Measurements from ENCODE around the gene CCAR1.

Gene CCAR1

DNA sequence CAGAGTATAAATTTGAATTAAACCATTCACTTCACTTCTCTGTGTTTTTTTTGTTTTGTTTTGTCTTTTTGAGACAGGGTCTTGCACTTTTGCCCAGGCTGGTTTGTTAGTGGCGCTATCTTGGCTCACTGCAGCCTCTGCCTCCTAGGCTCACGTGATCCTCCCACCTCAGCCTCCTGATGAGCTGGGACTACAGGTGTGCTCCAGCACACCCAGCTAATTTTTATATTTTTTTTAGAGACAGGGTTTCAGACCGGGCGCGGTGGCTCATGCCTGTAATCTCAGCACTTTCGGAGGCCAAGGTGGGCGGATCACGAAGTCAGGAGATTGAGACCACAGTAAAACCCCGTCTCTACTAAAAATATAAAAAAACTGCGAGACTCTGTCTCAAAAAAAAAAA, 69.4 kb downstream of the CCAR1 start:
- no peak overlapping the region for H3K4me2 ChIP-seq (ENCODE audit: insufficient read depth, low read length, poor library complexity, severe bottlenecking)
- no peak overlapping the region for H2BK12ac ChIP-seq (ENCODE audit: low read length)
- no peaks in the 10 kb centered on the region for H3K4me1 ChIP-seq (ENCODE audit: control insufficient read depth in 2 of 2, insufficient read depth in 1 of 2, low read depth in 1 of 2, low read length in 2 of 2)
- no peak overlapping the region for H2BK5ac ChIP-seq (ENCODE audit: low read length)
- no peak overlapping the region for H2BK15ac ChIP-seq (ENCODE audit: low read length)
- no peak overlapping the region for H3K23ac ChIP-seq (ENCODE audit: low read depth, low read length, poor library complexity)
- no peak overlapping the region for H3K18ac ChIP-seq (ENCODE audit: low read length)
- H3K27ac ChIP-seq (replicated peaks; ENCODE audit: low read length): no peak overlapping the region
- no CpG with 5 or more reads among the region's 10 CpGs for WGBS, 2 donors (ENCODE audit: extremely low coverage in 2 of 2, insufficient read length in 2 of 2, insufficient replicate concordance in 1 of 2)
- DNase-seq (ENCODE audit: low spot score): no peak
- H3K4me3 ChIP-seq (ENCODE audit: low read length in 2 of 2): no peak overlapping the region
- H3K14ac ChIP-seq (ENCODE audit: low read length): no peak overlapping the region
- no peak overlapping the region for H2AK5ac ChIP-seq (ENCODE audit: low read depth, low read length)
- H3K79me1 ChIP-seq (ENCODE audit: low read depth, low read length): no peaks in the 10 kb centered on the region
- peaks cover 20 to 100% of the 10 kb centered on the region in 2 donors for H3K36me3 ChIP-seq (replicated peaks in 1 of 2; ENCODE audit: control insufficient read depth in 2 of 2, insufficient read depth in 2 of 2, low read length in 2 of 2)
- no peaks in the 10 kb centered on the region for H3K27me3 ChIP-seq (ENCODE audit: control insufficient read depth in 3 of 3, insufficient read depth in 3 of 3, low read depth in 1 of 3, low read length in 3 of 3)
- no peak overlapping the region for H2AFZ ChIP-seq (ENCODE audit: low read length)
- no peak overlapping the region for H2BK120ac ChIP-seq (ENCODE audit: low read depth, low read length)
- no peak overlapping the region for H3K9ac ChIP-seq (ENCODE audit: low read depth, low read length, poor library complexity)
- H4K91ac ChIP-seq (ENCODE audit: low read depth, low read length, poor library complexity): no peak overlapping the region
- H3K9me3 ChIP-seq (replicated peaks in 1 of 2; ENCODE audit: control insufficient read depth in 2 of 2, insufficient read depth in 1 of 2, low read depth in 1 of 2, low read length in 2 of 2): no peaks in the 10 kb centered on the region
- H4K8ac ChIP-seq (ENCODE audit: low read depth, low read length): no peak overlapping the region
- no peak overlapping the region for H3K4ac ChIP-seq (ENCODE audit: low read length)

DNA sequence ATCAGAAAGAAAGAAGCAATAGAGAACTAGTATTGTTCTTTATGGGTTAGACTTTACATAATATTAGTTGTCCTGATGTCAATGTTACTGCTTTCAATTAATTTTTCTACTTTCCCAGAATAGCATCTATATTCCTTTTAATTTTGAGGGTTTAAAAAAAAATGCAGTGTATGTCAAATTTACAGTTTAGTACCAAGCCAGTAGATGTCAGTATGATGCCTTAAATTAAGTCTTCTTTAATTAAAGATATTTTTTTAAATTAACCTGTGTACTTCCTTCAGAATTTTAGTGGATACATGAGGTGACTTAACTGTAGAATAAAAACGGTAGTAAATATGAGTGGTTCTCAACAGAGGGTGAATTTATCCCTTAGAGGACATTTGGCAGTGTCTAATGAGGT, 71.1 kb downstream of the CCAR1 start:
- no peak overlapping the region for H2AK5ac ChIP-seq (ENCODE audit: low read depth, low read length)
- no peak overlapping the region for H3K4me2 ChIP-seq (ENCODE audit: insufficient read depth, low read length, poor library complexity, severe bottlenecking)
- DNase-seq (ENCODE audit: low spot score): no peak
- H2AFZ ChIP-seq (ENCODE audit: low read length): no peak overlapping the region
- H3K9ac ChIP-seq (ENCODE audit: low read depth, low read length, poor library complexity): no peak overlapping the region
- H3K79me1 ChIP-seq (ENCODE audit: low read depth, low read length): no peaks in the 10 kb centered on the region
- no peak overlapping the region for H3K14ac ChIP-seq (ENCODE audit: low read length)
- no peak overlapping the region for H2BK12ac ChIP-seq (ENCODE audit: low read length)
- no peaks in the 10 kb centered on the region for H3K9me3 ChIP-seq (replicated peaks in 1 of 2; ENCODE audit: control insufficient read depth in 2 of 2, insufficient read depth in 1 of 2, low read depth in 1 of 2, low read length in 2 of 2)
- H4K91ac ChIP-seq (ENCODE audit: low read depth, low read length, poor library complexity): no peak overlapping the region
- no peak overlapping the region for H3K23ac ChIP-seq (ENCODE audit: low read depth, low read length, poor library complexity)
- no peak overlapping the region for H3K27ac ChIP-seq (replicated peaks; ENCODE audit: low read length)
- H3K4me3 ChIP-seq (ENCODE audit: low read length in 2 of 2): no peak overlapping the region
- H2BK120ac ChIP-seq (ENCODE audit: low read depth, low read length): no peak overlapping the region
- no peaks in the 10 kb centered on the region for H3K4me1 ChIP-seq (ENCODE audit: control insufficient read depth in 2 of 2, insufficient read depth in 1 of 2, low read depth in 1 of 2, low read length in 2 of 2)
- H2BK15ac ChIP-seq (ENCODE audit: low read length): no peak overlapping the region
- no CpG with 5 or more reads among the region's 1 CpG for WGBS, 2 donors (ENCODE audit: extremely low coverage in 2 of 2, insufficient read length in 2 of 2, insufficient replicate concordance in 1 of 2)
- H3K27me3 ChIP-seq (ENCODE audit: control insufficient read depth in 3 of 3, insufficient read depth in 3 of 3, low read depth in 1 of 3, low read length in 3 of 3): no peaks in the 10 kb centered on the region
- H3K18ac ChIP-seq (ENCODE audit: low read length): no peak overlapping the region
- peaks cover 19 to 100% of the 10 kb centered on the region in 2 donors for H3K36me3 ChIP-seq (replicated peaks in 1 of 2; ENCODE audit: control insufficient read depth in 2 of 2, insufficient read depth in 2 of 2, low read length in 2 of 2)
- H4K8ac ChIP-seq (ENCODE audit: low read depth, low read length): no peak overlapping the region
- no peak overlapping the region for H3K4ac ChIP-seq (ENCODE audit: low read length)
- H2BK5ac ChIP-seq (ENCODE audit: low read length): no peak overlapping the region

- no peak overlapping the region for H3K4me3 ChIP-seq (ENCODE audit: low read length in 2 of 2)
- H3K14ac ChIP-seq (ENCODE audit: low read length): no peak overlapping the region
- no peaks in the 10 kb centered on the region for H3K4me1 ChIP-seq (ENCODE audit: control insufficient read depth in 2 of 2, insufficient read depth in 1 of 2, low read depth in 1 of 2, low read length in 2 of 2)
- no peak overlapping the region for H3K4ac ChIP-seq (ENCODE audit: low read length)
- no peak overlapping the region for H2BK15ac ChIP-seq (ENCODE audit: low read length)
- no peaks in the 10 kb centered on the region for H3K9me3 ChIP-seq (replicated peaks in 1 of 2; ENCODE audit: control insufficient read depth in 2 of 2, insufficient read depth in 1 of 2, low read depth in 1 of 2, low read length in 2 of 2)
- no peaks in the 10 kb centered on the region for H3K27me3 ChIP-seq (ENCODE audit: control insufficient read depth in 3 of 3, insufficient read depth in 3 of 3, low read depth in 1 of 3, low read length in 3 of 3)
- H2BK12ac ChIP-seq (ENCODE audit: low read length): no peak overlapping the region
- no peak overlapping the region for H2AFZ ChIP-seq (ENCODE audit: low read length)
- H3K36me3 ChIP-seq (replicated peaks in 1 of 2; ENCODE audit: control insufficient read depth in 2 of 2, insufficient read depth in 2 of 2, low read length in 2 of 2): peaks cover 10 to 70% of the 10 kb centered on the region in 2 donors
- no peak overlapping the region for H2BK5ac ChIP-seq (ENCODE audit: low read length)
- no peaks in the 10 kb centered on the region for H3K79me1 ChIP-seq (ENCODE audit: low read depth, low read length)
- H3K27ac ChIP-seq (replicated peaks; ENCODE audit: low read length): no peak overlapping the region
- DNase-seq (ENCODE audit: low spot score): no peak
- no peak overlapping the region for H2BK120ac ChIP-seq (ENCODE audit: low read depth, low read length)
- no peak overlapping the region for H3K18ac ChIP-seq (ENCODE audit: low read length)
- H3K23ac ChIP-seq (ENCODE audit: low read depth, low read length, poor library complexity): no peak overlapping the region
- no peak overlapping the region for H3K4me2 ChIP-seq (ENCODE audit: insufficient read depth, low read length, poor library complexity, severe bottlenecking)
- no peak overlapping the region for H2AK5ac ChIP-seq (ENCODE audit: low read depth, low read length)
- WGBS, 2 donors (ENCODE audit: extremely low coverage in 2 of 2, insufficient read length in 2 of 2, insufficient replicate concordance in 1 of 2): no CpG with 5 or more reads among the region's 4 CpGs
- no peak overlapping the region for H4K8ac ChIP-seq (ENCODE audit: low read depth, low read length)
- no peak overlapping the region for H3K9ac ChIP-seq (ENCODE audit: low read depth, low read length, poor library complexity)
- no peak overlapping the region for H4K91ac ChIP-seq (ENCODE audit: low read depth, low read length, poor library complexity)
These were observed 75.0 kb downstream of the CCAR1 start for GRCh38 chr10:68795886-68796532.

GRCh38 chr10:68796605-68797004, 75.6 kb downstream of the CCAR1 start:
- no peak overlapping the region for H2BK15ac ChIP-seq (ENCODE audit: low read length)
- H3K4me1 ChIP-seq (ENCODE audit: control insufficient read depth in 2 of 2, insufficient read depth in 1 of 2, low read depth in 1 of 2, low read length in 2 of 2): no peaks in the 10 kb centered on the region
- no peak overlapping the region for H3K18ac ChIP-seq (ENCODE audit: low read length)
- peaks cover 10 to 64% of the 10 kb centered on the region in 2 donors for H3K36me3 ChIP-seq (replicated peaks in 1 of 2; ENCODE audit: control insufficient read depth in 2 of 2, insufficient read depth in 2 of 2, low read length in 2 of 2)
- no peak overlapping the region for H2AK5ac ChIP-seq (ENCODE audit: low read depth, low read length)
- H3K79me1 ChIP-seq (ENCODE audit: low read depth, low read length): no peaks in the 10 kb centered on the region
- H2BK12ac ChIP-seq (ENCODE audit: low read length): no peak overlapping the region
- no peak overlapping the region for H3K27ac ChIP-seq (replicated peaks; ENCODE audit: low read length)
- H3K4me2 ChIP-seq (ENCODE audit: insufficient read depth, low read length, poor library complexity, severe bottlenecking): no peak overlapping the region
- no peak overlapping the region for H2AFZ ChIP-seq (ENCODE audit: low read length)
- H3K9ac ChIP-seq (ENCODE audit: low read depth, low read length, poor library complexity): no peak overlapping the region
- no peak overlapping the region for H4K8ac ChIP-seq (ENCODE audit: low read depth, low read length)
- H3K23ac ChIP-seq (ENCODE audit: low read depth, low read length, poor library complexity): no peak overlapping the region
- H2BK120ac ChIP-seq (ENCODE audit: low read depth, low read length): no peak overlapping the region
- no peak overlapping the region for H4K91ac ChIP-seq (ENCODE audit: low read depth, low read length, poor library complexity)
- H2BK5ac ChIP-seq (ENCODE audit: low read length): no peak overlapping the region
- H3K27me3 ChIP-seq (ENCODE audit: control insufficient read depth in 3 of 3, insufficient read depth in 3 of 3, low read depth in 1 of 3, low read length in 3 of 3): no peaks in the 10 kb centered on the region
- H3K14ac ChIP-seq (ENCODE audit: low read length): no peak overlapping the region
- DNase-seq (ENCODE audit: low spot score): no peak
- H3K4ac ChIP-seq (ENCODE audit: low read length): no peak overlapping the region
- WGBS, 2 donors (ENCODE audit: extremely low coverage in 2 of 2, insufficient read length in 2 of 2, insufficient replicate concordance in 1 of 2): no CpG with 5 or more reads among the region's 3 CpGs
- no peaks in the 10 kb centered on the region for H3K9me3 ChIP-seq (replicated peaks in 1 of 2; ENCODE audit: control insufficient read depth in 2 of 2, insufficient read depth in 1 of 2, low read depth in 1 of 2, low read length in 2 of 2)
- H3K4me3 ChIP-seq (ENCODE audit: low read length in 2 of 2): no peak overlapping the region
